ENCODE measurements around the gene CLCNKB. TPM values are rescaled to one million over a fixed set of nuclear protein-coding genes. Genes with fewer than 3 reads are reported as not detected.
"Not testable (repeated sequence)": the region's sequence is repeated elsewhere in the genome, so short reads cannot be mapped to it uniquely, and the experiment has no call there.

The CLCNKB gene
- total RNA-seq, 1 experiment from 2014 or later: not detected

- Mint-ChIP-seq H3K36me3 (ENCODE audit: insufficient read depth, unreplicated experiment) (no peaks in the 10 kb centered on the region), H3K4me3 (ENCODE audit: unreplicated experiment) (no peak overlapping the region), H3K4me1 (ENCODE audit: low read depth, unreplicated experiment) (no peaks in the 10 kb centered on the region), H3K27ac (ENCODE audit: unreplicated experiment) (no peak overlapping the region), H3K27me3 (ENCODE audit: insufficient read depth, unreplicated experiment) (no peaks in the 10 kb centered on the region), H3K9me3 (ENCODE audit: unreplicated experiment) (no peaks in the 10 kb centered on the region)
- intact Hi-C loops (cut with micrococcal nuclease; ENCODE audit: unreplicated experiment): loop anchor here (1.0 kb wide), 1 partner anchor 47 kb away; no protein-coding TSS in a partner anchor
- no peak overlapping the region for H3K4me3 ChIP-seq (ENCODE audit: low read depth, low read length)
- TF ChIP-seq, protein P1, sequence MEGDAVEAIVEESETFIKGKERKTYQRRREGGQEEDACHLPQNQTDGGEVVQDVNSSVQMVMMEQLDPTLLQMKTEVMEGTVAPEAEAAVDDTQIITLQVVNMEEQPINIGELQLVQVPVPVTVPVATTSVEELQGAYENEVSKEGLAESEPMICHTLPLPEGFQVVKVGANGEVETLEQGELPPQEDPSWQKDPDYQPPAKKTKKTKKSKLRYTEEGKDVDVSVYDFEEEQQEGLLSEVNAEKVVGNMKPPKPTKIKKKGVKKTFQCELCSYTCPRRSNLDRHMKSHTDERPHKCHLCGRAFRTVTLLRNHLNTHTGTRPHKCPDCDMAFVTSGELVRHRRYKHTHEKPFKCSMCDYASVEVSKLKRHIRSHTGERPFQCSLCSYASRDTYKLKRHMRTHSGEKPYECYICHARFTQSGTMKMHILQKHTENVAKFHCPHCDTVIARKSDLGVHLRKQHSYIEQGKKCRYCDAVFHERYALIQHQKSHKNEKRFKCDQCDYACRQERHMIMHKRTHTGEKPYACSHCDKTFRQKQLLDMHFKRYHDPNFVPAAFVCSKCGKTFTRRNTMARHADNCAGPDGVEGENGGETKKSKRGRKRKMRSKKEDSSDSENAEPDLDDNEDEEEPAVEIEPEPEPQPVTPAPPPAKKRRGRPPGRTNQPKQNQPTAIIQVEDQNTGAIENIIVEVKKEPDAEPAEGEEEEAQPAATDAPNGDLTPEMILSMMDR (IDR thresholded peaks at IDR 0.05; ENCODE audit: insufficient read depth in 1 of 2, low read depth in 1 of 2, low read length in 1 of 2, severe bottlenecking in 1 of 2, unreplicated experiment in 1 of 2): peak; percentile 68 to 80
- no peaks in the 10 kb centered on the region for H3K9me3 ChIP-seq
- no TSS peak for BruUV-seq (replicated peaks)
- H3K36me3 ChIP-seq (ENCODE audit: control insufficient read depth, insufficient read depth, low read length): no peaks in the 10 kb centered on the region
- ChIA-PET CTCF (interaction anchor here (1.1 kb wide), 1 partner anchor 46 kb away, joined by 4 read pairs; no protein-coding TSS in a partner anchor), POLR2A (no interaction called here)
- no peaks in the 10 kb centered on the region for H3K27me3 ChIP-seq (replicated peaks; ENCODE audit: control insufficient read depth, insufficient read depth, low read length)
- peak; percentile 87 for DNase-seq
- no peaks in the 10 kb centered on the region for H3K4me1 ChIP-seq
Observed at GRCh38 chr1:16055613-16056520, 12.3 kb downstream of the CLCNKB start.

DNA sequence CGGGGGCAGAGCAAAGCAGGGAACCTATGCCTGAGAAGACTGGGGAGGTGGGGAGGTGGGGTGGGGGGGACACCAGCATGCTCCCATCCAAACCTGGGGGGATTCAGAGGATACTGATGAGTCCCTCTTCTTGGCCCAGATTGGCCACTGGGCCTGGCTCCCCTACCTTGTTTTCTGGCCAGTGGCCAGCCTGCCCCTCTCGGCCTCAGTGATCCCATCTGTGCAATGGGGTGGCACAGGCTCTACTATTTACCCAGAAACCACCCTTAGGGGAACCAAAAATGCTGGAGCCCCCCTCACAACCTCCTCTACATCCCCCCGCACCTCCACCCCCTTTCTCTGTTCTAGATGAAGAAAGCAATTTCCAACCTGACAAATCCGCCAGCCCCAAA is 12.9 kb downstream of the CLCNKB start:
- intact Hi-C loops (cut with micrococcal nuclease; ENCODE audit: unreplicated experiment): loop anchor here (1.0 kb wide), 1 partner anchor 47 kb away; no protein-coding TSS in a partner anchor
- H3K4me3 Mint-ChIP-seq (ENCODE audit: unreplicated experiment); H3K27ac Mint-ChIP-seq (ENCODE audit: unreplicated experiment); H3K4me1 ChIP-seq; H3K27me3 Mint-ChIP-seq (ENCODE audit: insufficient read depth, unreplicated experiment); H3K4me3 ChIP-seq (ENCODE audit: low read depth, low read length); DNase-seq; H3K36me3 Mint-ChIP-seq (ENCODE audit: insufficient read depth, unreplicated experiment); BruUV-seq (replicated peaks); H3K4me1 Mint-ChIP-seq (ENCODE audit: low read depth, unreplicated experiment); H3K27me3 ChIP-seq (replicated peaks; ENCODE audit: control insufficient read depth, insufficient read depth, low read length); H3K36me3 ChIP-seq (ENCODE audit: control insufficient read depth, insufficient read depth, low read length); POLR2A ChIA-PET; H3K9me3 ChIP-seq; H3K9me3 Mint-ChIP-seq (ENCODE audit: unreplicated experiment): not testable (repeated sequence)
- CTCF ChIA-PET: interaction anchor here (1.1 kb wide), 1 partner anchor 46 kb away, joined by 4 read pairs; no protein-coding TSS in a partner anchor

DNA sequence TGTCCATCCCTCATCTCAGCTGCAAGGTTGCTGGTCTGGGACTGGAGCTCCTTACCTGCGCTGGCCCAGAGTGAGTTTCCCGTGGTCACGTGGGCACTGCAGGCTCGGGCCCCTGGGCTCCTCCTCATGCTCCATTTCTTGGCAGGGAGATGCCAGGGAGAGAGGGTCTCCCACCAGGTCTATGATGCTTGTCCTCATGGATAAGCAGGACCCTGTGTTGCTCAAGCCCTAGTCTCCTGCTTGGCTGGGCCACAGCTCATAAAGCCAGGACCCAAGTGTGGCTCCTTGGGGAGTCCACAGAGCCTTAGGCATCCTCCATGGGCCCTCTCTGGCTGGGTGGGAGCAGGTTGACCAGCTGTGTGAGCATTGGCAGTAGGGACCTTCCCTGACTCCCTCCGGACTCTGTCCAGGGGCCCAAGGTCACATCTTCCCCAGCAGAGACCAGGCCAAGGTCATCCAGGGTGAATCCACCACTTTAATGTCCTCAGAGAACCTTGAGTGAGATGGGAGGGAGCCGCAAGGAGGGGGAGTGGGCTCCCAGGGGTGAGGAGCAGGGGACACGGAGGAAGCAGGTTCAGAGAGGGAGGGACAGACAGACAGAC is 13.8 kb downstream of the CLCNKB start:
- H3K9me3 ChIP-seq; H3K4me3 ChIP-seq (ENCODE audit: low read depth, low read length); CTCF ChIA-PET; H3K27ac Mint-ChIP-seq (ENCODE audit: unreplicated experiment); H3K27me3 ChIP-seq (replicated peaks; ENCODE audit: control insufficient read depth, insufficient read depth, low read length); H3K4me1 Mint-ChIP-seq (ENCODE audit: low read depth, unreplicated experiment); intact Hi-C loops (cut with micrococcal nuclease; ENCODE audit: unreplicated experiment); BruUV-seq (replicated peaks); DNase-seq; H3K4me1 ChIP-seq; H3K4me3 Mint-ChIP-seq (ENCODE audit: unreplicated experiment); H3K36me3 Mint-ChIP-seq (ENCODE audit: insufficient read depth, unreplicated experiment); H3K36me3 ChIP-seq (ENCODE audit: control insufficient read depth, insufficient read depth, low read length); H3K9me3 Mint-ChIP-seq (ENCODE audit: unreplicated experiment); H3K27me3 Mint-ChIP-seq (ENCODE audit: insufficient read depth, unreplicated experiment); POLR2A ChIA-PET: not testable (repeated sequence)

- CTCF ChIA-PET: interaction anchor here (0.7 kb wide), 1 partner anchor 23 kb away, joined by 3 read pairs; no protein-coding TSS in a partner anchor
- H3K27me3 ChIP-seq (replicated peaks; ENCODE audit: control insufficient read depth, insufficient read depth, low read length); H3K27ac Mint-ChIP-seq (ENCODE audit: unreplicated experiment); DNase-seq; POLR2A ChIA-PET; H3K4me1 ChIP-seq; H3K36me3 ChIP-seq (ENCODE audit: control insufficient read depth, insufficient read depth, low read length); intact Hi-C loops (cut with micrococcal nuclease; ENCODE audit: unreplicated experiment); H3K36me3 Mint-ChIP-seq (ENCODE audit: insufficient read depth, unreplicated experiment); H3K9me3 ChIP-seq; H3K4me3 Mint-ChIP-seq (ENCODE audit: unreplicated experiment); BruUV-seq (replicated peaks); H3K27me3 Mint-ChIP-seq (ENCODE audit: insufficient read depth, unreplicated experiment); H3K9me3 Mint-ChIP-seq (ENCODE audit: unreplicated experiment); H3K4me3 ChIP-seq (ENCODE audit: low read depth, low read length); H3K4me1 Mint-ChIP-seq (ENCODE audit: low read depth, unreplicated experiment): not testable (repeated sequence)
Observed at GRCh38 chr1:16058394-16059120, 15.0 kb downstream of the CLCNKB start.
